Panc1 (cell line): Measurements from ENCODE around the gene HYDIN. TPM values are rescaled to one million over a fixed set of nuclear protein-coding genes. Genes with fewer than 3 reads are reported as not detected.

Source experiments
- ATAC-seq: fragments of 200-7000 bp; cut with Tn5 transposase; 2 replicates; pipeline ENCODE4 v1.9.1; 2020; ENCODE audit warnings: mild to moderate bottlenecking, moderate library complexity
- BruUV-seq: library from RNA; stranded (reverse); fragments of 400-500 nt; replicated peaks from 2 replicates; lab custom pipeline; 2021; lab: Mats Ljungman, UMichigan
- CTCF ChIA-PET: fragments of 300-600 bp; sonication (Branson Sonifier 250); formaldehyde crosslinking; loops from one replicate; lab custom pipeline; 2022; ENCODE audit warnings: antibody characterized with exemption; lab: Charles Lee
- POLR2A ChIA-PET: fragments of 300-600 bp; sonication (Branson Sonifier 250); formaldehyde crosslinking; loops from one replicate; lab custom pipeline; 2022; ENCODE audit warnings: antibody characterized with exemption; lab: Charles Lee
- DNase-seq: peaks from one replicate; pipeline ENCODE4 v3.0.0-alpha.2; 2010; ENCODE audit warnings: low read depth, low spot score
- H3K27ac ChIP-seq: 2 replicates; pipeline ENCODE4 v1.5.1; 2011; ENCODE audit warnings: mild to moderate bottlenecking, low read length, inconsistent platforms
- H3K27me3 ChIP-seq: fragments of 200-500 bp; sonication (Bioruptor generic); 2 replicates; pipeline ENCODE4 v1.6.0; 2014; ENCODE audit warnings: low read length, inconsistent platforms; ENCODE audit not compliant: control insufficient read depth, insufficient read depth
- H3K36me3 ChIP-seq: fragments of 200-500 bp; sonication (Bioruptor generic); 2 replicates; pipeline ENCODE4 v1.5.1; 2014; ENCODE audit warnings: inconsistent platforms, mild to moderate bottlenecking, low read length, moderate library complexity; ENCODE audit not compliant: control insufficient read depth, insufficient read depth
- H3K4me1 ChIP-seq: 2 replicates; pipeline ENCODE4 v1.5.1; 2011; ENCODE audit warnings: inconsistent platforms, mild to moderate bottlenecking, low read length, moderate library complexity; ENCODE audit not compliant: control insufficient read depth, insufficient read depth
- H3K4me3 ChIP-seq, 2 experiments: 2 replicates each; pipeline ENCODE4 v1.5.1; 2011 to 2012; ENCODE audit warnings: low read depth in 2 of 2, low read length in 2 of 2, mild to moderate bottlenecking in 2 of 2, inconsistent platforms in 1 of 2, moderate library complexity in 1 of 2
- H3K9me3 ChIP-seq: fragments of 200-500 bp; sonication (Bioruptor generic); 2 replicates; pipeline ENCODE4 v1.5.1; 2014; ENCODE audit warnings: low read depth, mild to moderate bottlenecking, inconsistent platforms, low read length, moderate library complexity; ENCODE audit not compliant: control insufficient read depth, insufficient read depth
- CTCF ChIP-seq: fragments of 450-650 bp; IDR thresholded peaks from 2 replicates; pipeline ENCODE4 v1.5.1; 2017; ENCODE audit warnings: mild to moderate bottlenecking
- POLR2AphosphoS5 ChIP-seq: IDR thresholded peaks from 2 replicates; pipeline ENCODE4 v1.6.1; 2012; ENCODE audit warnings: mild to moderate bottlenecking, low read depth, low read length, moderate library complexity
- REST ChIP-seq, 2 experiments: IDR thresholded peaks; 2 replicates each; pipeline ENCODE4 v1.6.1; 2011 to 2012; ENCODE audit warnings: low read depth in 2 of 2, control low read depth in 1 of 2, low read length in 1 of 2, mild to moderate bottlenecking in 1 of 2, moderate library complexity in 1 of 2; ENCODE audit not compliant: insufficient read depth in 1 of 2
- SIN3A ChIP-seq: IDR thresholded peaks from 2 replicates; pipeline ENCODE4 v1.6.1; 2012; ENCODE audit warnings: low read depth, mild to moderate bottlenecking, low read length, moderate library complexity, borderline replicate concordance; ENCODE audit not compliant: insufficient read depth
- TCF7L2 ChIP-seq: IDR thresholded peaks from 2 replicates; pipeline ENCODE4 v1.6.1; 2011; ENCODE audit warnings: mild to moderate bottlenecking, low read depth, low read length, inconsistent platforms
- in situ Hi-C: cut with HindIII; loops from 2 replicates; pipeline ENCODE4 v1.10.0; 2016; ENCODE audit warnings: low sequenced_read_pairs, low pct_unique_long_range_greater_than_20kb
- intact Hi-C: fragments of 100-400 bp; cut with micrococcal nuclease; formaldehyde crosslinking; loops from one replicate; pipeline ENCODE4 v1.10.0; 2022; ENCODE audit not compliant: unreplicated experiment
- total RNA-seq: library from RNA; stranded (reverse); gene quantifications from one replicate; pipeline ENCODE4 v1.2.1, GENCODE V29; 2021; ENCODE audit not compliant: unreplicated experiment

HYDIN gene
- total RNA-seq, 1 experiment from 2014 or later, result 0.80 TPM

- H3K4me1 ChIP-seq, result peaks cover 2% of the 10 kb centered on the region; the same call in 1 of the 2 replicates
- ATAC-seq (no peak), DNase-seq (no peak)
- in situ Hi-C loops (no loop called here), intact Hi-C loops (no loop called here)
- no peaks in the 10 kb centered on the region for H3K36me3 ChIP-seq
- H3K4me3 ChIP-seq, result no peak overlapping the region
- TF ChIP-seq SIN3A, result no peak
- TF ChIP-seq REST (IDR thresholded peaks at IDR 0.05; ENCODE audit: insufficient read depth in 1 of 2, low read depth in 2 of 2, low read length in 1 of 2), result no peak
- TF ChIP-seq POLR2AphosphoS5, result no peak
- no peak for TF ChIP-seq CTCF
- no peak for TF ChIP-seq TCF7L2
- CTCF ChIA-PET, result no interaction called here
- H3K27me3 ChIP-seq, result no peaks in the 10 kb centered on the region
- POLR2A ChIA-PET, result no interaction called here
- no peak overlapping the region for H3K27ac ChIP-seq
- no TSS peak for BruUV-seq
- H3K9me3 ChIP-seq, result no peaks in the 10 kb centered on the region
These were observed 465.0 kb downstream of the HYDIN start for GRCh38 chr16:70765491-70765890.

- POLR2A ChIA-PET, result no interaction called here
- BruUV-seq, result no TSS peak
These were observed 465.9 kb downstream of the HYDIN start for GRCh38 chr16:70764632-70765031.

More at GRCh38 chr16:70764632-70765031, 465.9 kb downstream of the HYDIN start:
- in situ Hi-C loops (no loop called here), intact Hi-C loops (no loop called here)
- H3K4me3 ChIP-seq, result no peak overlapping the region
- DNase-seq (no peak), ATAC-seq (no peak)
- no peaks in the 10 kb centered on the region for H3K36me3 ChIP-seq
- no peak overlapping the region for H3K27ac ChIP-seq
- CTCF ChIA-PET, result no interaction called here
- H3K27me3 ChIP-seq, result no peaks in the 10 kb centered on the region
- no peaks in the 10 kb centered on the region for H3K9me3 ChIP-seq
- H3K4me1 ChIP-seq, result peaks cover 2% of the 10 kb centered on the region; the same call in 1 of the 2 replicates
- TF ChIP-seq REST (IDR thresholded peaks at IDR 0.05; ENCODE audit: insufficient read depth in 1 of 2, low read depth in 2 of 2, low read length in 1 of 2), result no peak
- no peak for TF ChIP-seq TCF7L2
- no peak for TF ChIP-seq SIN3A
- no peak for TF ChIP-seq POLR2AphosphoS5
- TF ChIP-seq CTCF, result no peak
